NCI-H526 treated with DMSO at 0.1 percent for 48 hours (cell line): ENCODE measurements around the gene SLC4A9.

Source experiments
- DNase-seq: peaks from one replicate; lab custom pipeline; 2025; lab: John Stamatoyannopoulos, UW

Gene SLC4A9

DNA sequence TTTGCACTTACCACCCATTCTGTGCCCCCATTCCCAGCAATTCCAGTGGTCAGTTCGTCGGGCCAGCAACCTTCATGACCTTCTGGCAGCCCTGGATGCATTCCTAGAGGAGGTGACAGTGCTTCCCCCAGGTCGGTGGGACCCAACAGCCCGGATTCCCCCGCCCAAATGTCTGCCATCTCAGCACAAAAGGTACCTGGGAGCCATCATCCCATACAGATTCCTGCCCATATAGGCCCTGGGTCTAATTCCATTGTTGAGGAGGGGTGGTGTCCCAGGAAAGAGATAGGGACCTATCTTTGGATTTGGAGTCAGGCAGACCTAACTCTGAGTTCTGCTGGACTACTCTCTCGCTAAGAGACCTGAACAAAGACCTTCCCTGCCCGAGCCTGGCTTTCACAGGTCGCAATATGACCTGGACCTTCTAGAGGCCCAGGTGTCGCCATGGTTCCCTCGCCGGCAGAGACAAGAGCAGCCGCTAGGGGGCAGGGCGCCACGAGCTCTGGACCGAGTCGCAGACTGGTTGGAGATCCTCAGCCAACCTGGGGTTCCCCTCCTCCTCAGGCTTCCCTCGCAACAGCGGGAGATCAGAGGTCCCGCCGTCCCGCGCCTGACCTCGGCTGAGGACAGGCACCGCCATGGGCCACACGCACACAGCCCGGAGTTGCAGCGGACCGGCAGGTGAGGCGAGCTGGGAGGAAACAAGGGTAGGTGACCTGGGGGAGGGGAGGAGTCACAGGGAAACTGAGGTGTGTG lies 3.1 kb downstream of the SLC4A9 start:
- peak; percentile 32 for DNase-seq

DNA sequence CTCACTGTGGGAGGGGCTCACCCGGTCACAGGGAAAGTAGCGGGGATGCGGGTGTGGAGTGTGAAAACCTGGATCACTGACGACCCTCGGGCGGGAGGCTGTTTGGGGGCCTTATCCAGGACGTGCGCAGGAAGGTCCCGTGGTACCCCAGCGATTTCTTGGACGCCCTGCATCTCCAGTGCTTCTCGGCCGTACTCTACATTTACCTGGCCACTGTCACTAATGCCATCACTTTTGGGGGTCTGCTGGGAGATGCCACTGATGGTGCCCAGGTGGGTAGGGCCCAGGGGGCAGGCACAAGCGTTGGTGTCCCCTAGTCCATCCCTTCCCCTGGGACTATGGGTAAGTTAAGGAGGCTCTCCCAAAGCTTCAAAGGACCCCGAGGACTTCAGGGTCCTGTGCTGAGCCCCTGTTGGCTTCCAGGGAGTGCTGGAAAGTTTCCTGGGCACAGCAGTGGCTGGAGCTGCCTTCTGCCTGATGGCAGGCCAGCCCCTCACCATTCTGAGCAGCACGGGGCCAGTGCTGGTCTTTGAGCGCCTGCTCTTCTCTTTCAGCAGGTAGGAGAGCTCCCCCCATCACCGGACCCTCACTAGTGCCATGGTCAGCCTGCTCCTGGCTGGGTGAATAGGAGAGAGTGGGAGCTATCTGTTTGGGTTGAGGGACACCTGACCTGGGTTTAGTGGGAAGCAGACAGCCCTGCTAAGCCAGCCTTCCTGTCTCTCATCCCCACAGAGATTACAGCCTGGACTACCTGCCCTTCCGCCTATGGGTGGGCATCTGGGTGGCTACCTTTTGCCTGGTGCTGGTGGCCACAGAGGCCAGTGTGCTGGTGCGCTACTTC lies 3.9 kb downstream of the SLC4A9 start:
- no peak for DNase-seq

DNA sequence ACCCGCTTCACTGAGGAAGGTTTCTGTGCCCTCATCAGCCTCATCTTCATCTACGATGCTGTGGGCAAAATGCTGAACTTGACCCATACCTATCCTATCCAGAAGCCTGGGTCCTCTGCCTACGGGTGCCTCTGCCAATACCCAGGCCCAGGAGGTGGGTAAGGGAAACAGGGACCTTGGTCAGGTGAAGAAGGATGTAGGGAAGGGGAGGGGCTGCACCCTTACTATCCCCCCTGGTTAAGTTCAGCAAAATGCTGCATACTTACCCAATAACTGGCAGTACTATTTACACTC lies 4.4 kb downstream of the SLC4A9 start:
- no peak for DNase-seq

GRCh38 chr5:140365282-140365681 lies 5.3 kb downstream of the SLC4A9 start:
- DNase-seq: no peak

DNA sequence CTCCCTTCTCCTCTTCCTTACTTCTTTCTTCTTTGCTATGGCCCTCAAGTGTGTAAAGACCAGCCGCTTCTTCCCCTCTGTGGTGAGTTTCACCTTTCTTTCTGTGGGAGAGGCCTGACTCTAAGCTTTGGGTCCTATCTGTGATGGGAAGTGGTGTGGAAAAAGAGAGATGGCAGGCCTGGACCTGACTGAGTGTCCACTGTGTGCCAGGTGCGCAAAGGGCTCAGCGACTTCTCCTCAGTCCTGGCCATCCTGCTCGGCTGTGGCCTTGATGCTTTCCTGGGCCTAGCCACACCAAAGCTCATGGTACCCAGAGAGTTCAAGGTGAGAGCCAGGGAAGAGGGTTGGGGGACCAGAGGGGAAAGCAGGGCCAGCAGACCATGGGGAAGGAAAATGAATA lies 5.9 kb downstream of the SLC4A9 start:
- no peak for DNase-seq

DNA sequence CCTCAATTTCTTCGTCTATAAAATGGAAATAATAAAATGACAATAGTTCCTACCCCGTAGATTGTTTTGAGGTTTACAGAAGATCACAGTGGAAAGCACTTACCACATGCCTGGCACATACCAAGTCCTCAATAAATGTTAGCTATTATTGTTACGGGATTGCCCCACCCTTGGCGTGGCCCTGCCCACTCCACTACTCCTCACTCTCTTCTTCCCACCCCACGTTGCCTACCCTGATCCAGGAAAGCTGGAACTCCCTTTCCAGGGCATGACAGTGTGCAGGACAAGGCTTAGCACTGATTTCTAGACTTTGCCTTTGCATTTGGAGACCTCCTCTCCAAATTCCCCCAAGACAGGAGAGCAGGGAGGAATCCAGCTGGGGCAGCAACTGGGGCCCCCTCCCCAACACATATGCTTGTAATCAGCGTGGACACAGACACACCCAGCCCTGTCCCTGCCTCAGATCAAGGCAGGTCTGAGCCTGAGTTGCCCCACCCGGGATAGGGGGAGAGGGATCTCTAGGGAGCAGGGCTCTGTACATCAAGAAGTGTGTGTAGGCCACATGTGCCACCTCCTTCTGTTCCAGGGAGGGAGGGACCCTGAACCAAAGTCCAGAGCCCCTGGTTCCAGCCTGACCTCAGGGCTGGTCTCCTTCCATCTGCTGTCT lies 6.7 kb downstream of the SLC4A9 start:
- no peak for DNase-seq

DNA sequence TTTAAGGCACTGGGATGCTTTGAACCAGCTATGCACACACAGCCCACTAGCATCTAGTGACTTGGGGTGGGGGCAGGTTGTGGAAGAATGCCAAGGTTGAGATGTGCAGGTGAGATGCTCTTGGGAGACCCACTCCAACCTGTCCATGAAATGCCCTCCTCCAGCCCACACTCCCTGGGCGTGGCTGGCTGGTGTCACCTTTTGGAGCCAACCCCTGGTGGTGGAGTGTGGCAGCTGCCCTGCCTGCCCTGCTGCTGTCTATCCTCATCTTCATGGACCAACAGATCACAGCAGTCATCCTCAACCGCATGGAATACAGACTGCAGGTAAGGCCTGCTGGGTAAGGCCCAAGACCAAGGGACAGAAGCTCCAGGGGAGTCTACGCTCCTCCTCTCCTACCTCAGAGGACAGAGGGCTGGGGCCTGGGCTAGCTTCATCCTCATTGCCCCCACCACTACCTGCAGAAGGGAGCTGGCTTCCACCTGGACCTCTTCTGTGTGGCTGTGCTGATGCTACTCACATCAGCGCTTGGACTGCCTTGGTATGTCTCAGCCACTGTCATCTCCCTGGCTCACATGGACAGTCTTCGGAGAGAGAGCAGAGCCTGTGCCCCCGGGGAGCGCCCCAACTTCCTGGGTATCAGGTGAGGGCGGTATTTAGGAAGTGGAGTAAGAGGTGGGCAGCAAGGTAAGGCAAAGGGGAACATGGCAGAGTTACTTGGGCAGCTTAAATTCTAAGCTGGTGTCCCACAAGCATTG lies 7.4 kb downstream of the SLC4A9 start:
- no peak for DNase-seq

DNA sequence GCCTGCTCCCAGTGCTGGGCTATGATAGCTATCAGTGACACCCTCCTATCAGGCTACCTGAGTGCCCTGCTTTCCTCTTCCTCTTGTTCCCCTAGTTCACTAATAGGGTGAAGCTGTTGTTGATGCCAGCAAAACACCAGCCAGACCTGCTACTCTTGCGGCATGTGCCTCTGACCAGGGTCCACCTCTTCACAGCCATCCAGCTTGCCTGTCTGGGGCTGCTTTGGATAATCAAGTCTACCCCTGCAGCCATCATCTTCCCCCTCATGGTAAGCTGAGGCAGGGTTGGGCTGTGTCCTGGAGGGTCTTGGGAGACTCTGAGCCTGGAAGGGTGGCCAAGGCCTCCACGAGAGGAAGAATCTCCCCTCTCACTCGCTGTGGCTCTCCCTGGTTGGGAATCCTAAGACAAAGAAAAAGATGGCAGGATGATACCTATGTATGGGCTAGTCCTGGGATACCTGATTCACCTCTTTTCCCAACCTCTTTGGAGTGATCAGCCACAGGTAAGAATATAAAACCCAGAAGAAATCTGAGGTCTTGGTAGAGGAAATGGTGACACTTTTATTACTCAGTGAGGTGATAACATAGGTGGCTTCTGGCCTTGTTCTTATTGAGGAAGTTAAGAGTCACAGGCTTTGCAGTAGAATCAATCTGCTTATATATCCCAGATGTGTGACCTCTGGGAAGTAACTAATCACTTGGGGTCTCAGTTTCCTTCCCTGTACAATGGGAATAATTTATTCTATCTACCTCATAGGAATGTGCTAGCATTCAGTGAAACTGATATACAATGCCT lies 11.6 kb downstream of the SLC4A9 start:
- DNase-seq: no peak

DNA sequence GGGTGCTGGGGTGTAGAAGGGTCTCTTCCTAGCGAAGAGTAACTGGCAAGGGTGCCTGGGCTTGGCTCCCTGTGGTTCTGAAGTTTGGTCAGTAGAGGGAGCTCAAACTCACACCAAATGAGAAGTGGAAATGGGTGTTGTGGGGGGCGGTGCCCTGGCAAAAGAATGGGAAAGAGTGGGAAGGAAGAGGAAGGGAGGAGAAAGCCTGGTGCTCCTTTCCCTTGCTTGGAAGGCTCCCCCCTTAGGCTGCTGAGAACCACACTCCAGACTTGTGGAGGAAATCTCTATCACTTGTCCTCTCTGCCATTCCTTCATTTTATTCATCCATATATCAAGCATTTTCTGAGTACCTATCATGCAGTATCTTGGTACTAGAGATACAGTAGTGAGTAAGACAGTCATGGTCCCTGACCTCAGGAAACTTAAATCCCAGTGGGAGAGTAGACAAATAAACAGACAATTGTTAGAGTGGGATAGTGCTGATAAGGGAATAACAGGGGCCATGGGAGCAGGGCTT lies 13.0 kb downstream of the SLC4A9 start:
- peak; percentile 17 for DNase-seq

- no peak for DNase-seq
Measured at GRCh38 chr5:140381351-140381750, 21.4 kb downstream of the SLC4A9 start.

GRCh38 chr5:140381972-140382371 lies 22.0 kb downstream of the SLC4A9 start:
- no peak for DNase-seq

DNA sequence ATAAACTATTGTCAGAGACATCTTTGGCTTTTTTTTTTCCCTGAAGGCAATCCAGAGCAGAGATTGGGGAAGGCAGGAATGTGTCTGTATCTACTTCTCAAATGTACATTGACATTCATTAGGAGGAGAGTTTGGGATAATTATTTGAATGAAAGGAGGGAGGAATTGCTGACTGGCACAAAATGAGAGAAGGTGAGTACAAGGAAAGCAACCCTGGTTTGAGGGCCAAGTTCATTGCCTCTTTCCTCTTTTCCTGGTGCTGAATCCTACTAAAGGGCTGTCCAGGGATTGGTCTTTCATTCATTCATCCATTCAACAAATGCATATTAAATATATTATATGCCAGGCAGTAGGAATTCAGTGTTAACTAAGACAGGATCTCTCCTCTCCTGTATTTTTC lies 22.9 kb downstream of the SLC4A9 start:
- no peak for DNase-seq

- no peak for DNase-seq
Measured at GRCh38 chr5:140383300-140383699, 23.3 kb downstream of the SLC4A9 start.

DNA sequence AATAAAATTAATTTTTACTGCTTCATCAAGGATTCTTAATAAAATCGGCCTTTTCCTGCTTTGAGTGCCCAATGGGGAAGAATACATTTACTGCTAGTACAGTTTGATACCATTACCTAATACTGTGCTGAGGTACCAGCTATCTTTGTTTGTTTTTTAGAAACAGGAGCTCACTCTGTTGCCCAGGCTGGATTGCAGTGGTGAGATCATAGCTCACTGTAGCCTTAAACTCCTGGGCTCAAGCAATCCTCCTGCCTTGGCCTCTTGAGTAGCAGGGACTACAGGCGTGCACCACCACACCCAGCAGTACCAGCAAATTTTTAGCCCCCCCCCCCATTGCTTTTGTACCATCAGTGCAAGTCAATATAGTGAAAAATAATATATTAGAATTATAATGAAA lies 28.1 kb downstream of the SLC4A9 start:
- DNase-seq: no peak

DNA sequence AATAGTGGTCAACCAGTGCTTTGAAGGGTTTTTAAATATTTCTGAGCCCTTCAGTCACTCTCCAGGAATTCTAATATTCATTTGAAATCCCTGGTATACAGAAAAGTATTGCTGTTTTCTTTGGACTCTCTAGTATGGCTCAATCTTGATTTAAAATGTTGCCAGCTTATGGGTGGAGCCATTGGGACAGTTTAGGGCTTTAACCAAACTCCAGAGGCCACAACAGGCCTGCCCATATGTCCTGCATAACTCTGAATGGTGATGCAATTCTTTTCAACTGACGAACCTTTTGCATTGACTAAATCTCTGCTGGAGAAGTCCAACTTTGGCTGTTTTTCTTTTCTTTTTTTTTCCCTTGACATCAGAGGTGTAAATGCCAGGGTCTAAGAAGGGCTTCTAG lies 31.3 kb downstream of the SLC4A9 start:
- DNase-seq: no peak

GRCh38 chr5:140391732-140392131 lies 31.7 kb downstream of the SLC4A9 start:
- no peak for DNase-seq

DNA sequence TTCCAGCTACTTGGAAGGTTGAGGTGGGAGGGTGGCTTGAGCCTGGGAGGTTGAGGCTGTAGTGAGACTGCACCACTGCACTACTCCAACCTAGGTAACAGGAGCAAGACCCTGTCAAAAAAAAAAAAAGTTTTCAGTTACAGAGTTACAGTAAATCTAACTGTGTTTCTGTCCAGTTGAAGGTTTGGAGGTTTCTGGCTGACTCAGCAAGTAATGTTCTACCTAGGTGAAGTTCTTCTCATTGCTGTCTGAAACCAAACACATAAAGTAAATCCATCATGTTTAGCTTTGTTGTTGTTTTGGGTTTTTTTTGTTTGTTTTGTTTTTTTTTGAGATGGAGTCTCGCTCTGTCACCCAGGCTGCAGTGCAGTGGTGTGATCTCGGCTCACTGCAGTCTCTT lies 33.7 kb downstream of the SLC4A9 start:
- no peak for DNase-seq

- no peak for DNase-seq
Measured at GRCh38 chr5:140398379-140398811, 38.4 kb downstream of the SLC4A9 start.

- no peak for DNase-seq
Measured at GRCh38 chr5:140399979-140400729, 40.2 kb downstream of the SLC4A9 start.

- DNase-seq: peak; percentile 97
Measured at GRCh38 chr5:140400730-140401361, 40.9 kb downstream of the SLC4A9 start.
